ENCODE measurements around the gene CST7.

Gene CST7

GRCh38 chr20:24914388-24915241 lies 34.5 kb upstream of the CST7 start:
- Histone ChIP-seq H3K4me3 (ENCODE audit: low read depth in 1 of 2, low read length in 2 of 2) (no peak overlapping the region), H2AFZ (ENCODE audit: low read depth, low read length) (no peak overlapping the region), H3K4me1 (ENCODE audit: insufficient read depth, low read length) (no peaks in the 10 kb centered on the region), H3K4me2 (ENCODE audit: insufficient read depth, low read length) (no peak overlapping the region), H3K9me3 (ENCODE audit: insufficient read depth, low read length, severe bottlenecking) (no peaks in the 10 kb centered on the region), H3K9ac (ENCODE audit: low read depth, low read length) (no peak overlapping the region), H4K20me1 (ENCODE audit: insufficient read depth, low read length) (no peaks in the 10 kb centered on the region), H3K27me3 (ENCODE audit: insufficient read depth, low read length, poor library complexity) (no peaks in the 10 kb centered on the region), H3K27ac (ENCODE audit: low read length) (no peak overlapping the region; the same call in 1 of the 2 replicates), H3K79me2 (ENCODE audit: insufficient read depth, low read length) (no peaks in the 10 kb centered on the region), H3K36me3 (ENCODE audit: insufficient read depth, low read length) (no peaks in the 10 kb centered on the region)
- no peak for TF ChIP-seq EZH2 (IDR thresholded peaks at IDR 0.05; ENCODE audit: borderline replicate concordance, low read depth, low read length, severe bottlenecking)
- TF ChIP-seq CTCF (IDR thresholded peaks at IDR 0.05; ENCODE audit: borderline replicate concordance, extremely low read depth, low read length, poor library complexity, severe bottlenecking), result no peak
- ATAC-seq (ENCODE audit: insufficient read depth, low read depth) (no peak), DNase-seq (no peak)

- Histone ChIP-seq H3K9me3 (ENCODE audit: insufficient read depth, low read length, severe bottlenecking) (no peaks in the 10 kb centered on the region), H3K79me2 (ENCODE audit: insufficient read depth, low read length) (no peaks in the 10 kb centered on the region), H3K36me3 (ENCODE audit: insufficient read depth, low read length) (no peaks in the 10 kb centered on the region), H3K27me3 (ENCODE audit: insufficient read depth, low read length, poor library complexity) (no peaks in the 10 kb centered on the region), H3K4me3 (ENCODE audit: low read depth in 1 of 2, low read length in 2 of 2) (no peak overlapping the region), H3K4me2 (ENCODE audit: insufficient read depth, low read length) (no peak overlapping the region), H3K4me1 (ENCODE audit: insufficient read depth, low read length) (no peaks in the 10 kb centered on the region), H2AFZ (ENCODE audit: low read depth, low read length) (no peak overlapping the region), H3K27ac (ENCODE audit: low read length) (no peak overlapping the region), H4K20me1 (ENCODE audit: insufficient read depth, low read length) (no peaks in the 10 kb centered on the region), H3K9ac (ENCODE audit: low read depth, low read length) (no peak overlapping the region)
- DNase-seq (no peak), ATAC-seq (ENCODE audit: insufficient read depth, low read depth) (no peak)
- no peak for TF ChIP-seq CTCF (IDR thresholded peaks at IDR 0.05; ENCODE audit: borderline replicate concordance, extremely low read depth, low read length, poor library complexity, severe bottlenecking)
- no peak for TF ChIP-seq EZH2 (IDR thresholded peaks at IDR 0.05; ENCODE audit: borderline replicate concordance, low read depth, low read length, severe bottlenecking)
These were observed 33.6 kb upstream of the CST7 start for GRCh38 chr20:24915440-24915839.

- Histone ChIP-seq H2AFZ (ENCODE audit: low read depth, low read length) (no peak overlapping the region), H3K27me3 (ENCODE audit: insufficient read depth, low read length, poor library complexity) (no peaks in the 10 kb centered on the region), H3K9ac (ENCODE audit: low read depth, low read length) (no peak overlapping the region), H3K9me3 (ENCODE audit: insufficient read depth, low read length, severe bottlenecking) (no peaks in the 10 kb centered on the region), H3K4me1 (ENCODE audit: insufficient read depth, low read length) (no peaks in the 10 kb centered on the region), H3K36me3 (ENCODE audit: insufficient read depth, low read length) (no peaks in the 10 kb centered on the region), H3K27ac (ENCODE audit: low read length) (no peak overlapping the region), H3K79me2 (ENCODE audit: insufficient read depth, low read length) (no peaks in the 10 kb centered on the region), H3K4me3 (ENCODE audit: low read depth in 1 of 2, low read length in 2 of 2) (no peak overlapping the region), H3K4me2 (ENCODE audit: insufficient read depth, low read length) (no peak overlapping the region), H4K20me1 (ENCODE audit: insufficient read depth, low read length) (no peaks in the 10 kb centered on the region)
- DNase-seq (no peak), ATAC-seq (ENCODE audit: insufficient read depth, low read depth) (no peak)
- TF ChIP-seq EZH2 (IDR thresholded peaks at IDR 0.05; ENCODE audit: borderline replicate concordance, low read depth, low read length, severe bottlenecking) (no peak), CTCF (IDR thresholded peaks at IDR 0.05; ENCODE audit: borderline replicate concordance, extremely low read depth, low read length, poor library complexity, severe bottlenecking) (no peak)
These were observed 33.2 kb upstream of the CST7 start for GRCh38 chr20:24915892-24916291.

Measured in DND-41 (cell line).